Mucosa of descending colon (tissue), 3 donors: Measurements from ENCODE around the gene FAHD1. TPM values are rescaled to one million over a fixed set of nuclear protein-coding genes. Genes with fewer than 3 reads are reported as not detected.

Source experiments
- ATAC-seq: fragments of 200-7000 bp; cut with Tn5 transposase; one replicate; pipeline ENCODE4 v1.9.1; 2020; ENCODE audit warnings: mild to moderate bottlenecking, moderate library complexity
- DNase-seq, 3 donors: peaks; one replicate each; pipeline ENCODE4 v3.0.0-alpha.2; 2020
- H3K36me3 ChIP-seq: fragments of 200-600 bp; one replicate; pipeline ENCODE4 v1.8.0; 2021; ENCODE audit warnings: low read depth, mild to moderate bottlenecking
- H3K4me1 ChIP-seq: fragments of 200-600 bp; one replicate; pipeline ENCODE4 v1.8.0; 2021; ENCODE audit warnings: low read depth, mild to moderate bottlenecking
- H3K4me3 ChIP-seq: fragments of 200-600 bp; one replicate; pipeline ENCODE4 v1.8.0; 2021; ENCODE audit warnings: mild to moderate bottlenecking
- H3K9me3 ChIP-seq: fragments of 200-600 bp; one replicate; pipeline ENCODE4 v1.8.0; 2021; ENCODE audit warnings: mild to moderate bottlenecking
- intact Hi-C, 2 donors: fragments of 100-400 bp; cut with DNase I in 1 of 2; cut with micrococcal nuclease in 1 of 2; formaldehyde crosslinking; loops; one replicate each; pipeline versions ENCODE4 v1.11.0 to v1.11.1; 2022; cut with DNase I, micrococcal nuclease
- long read RNA-seq, 2 donors: library from polyadenylated mRNA; unstranded; transcript quantifications; one replicate each; pipeline ENCODE4 v2.0.0, GENCODE V29; 2019 to 2021
- total RNA-seq, 3 donors: library from RNA; stranded (reverse); fragmentation: NEBNext Ultra II Directional in 2 of 3; extraction: Animal tissue kit (Norgen Biotek cat#: 25700) in 2 of 3; gene quantifications; one replicate each; pipeline versions ENCODE4 v1.2.1 to v1.2.4, GENCODE V29; 2021 to 2023
- TF ChIP-seq, protein P1 (sequence below): fragments of 200-600 bp; IDR thresholded peaks from one replicate; pipeline ENCODE4 v1.8.0; 2022; ENCODE audit warnings: antibody characterized with exemption, mild to moderate bottlenecking
- donor health status: DM: no; HTN: no; CAD: no; lungs with moderate emphysema.
- donor health status: DM: no; HTN: no; CAD: no.
- donor health status: DM: no; HTN: yes; CAD: no.

Gene FAHD1
- 10 to 100 TPM; 31.4 to 59.6 (median 54.6) TPM for total RNA-seq
- long read RNA-seq, donor 1, transcript FAHD1-203 (1 exons, 1,974 nt): major isoform, 55 of 55 reads
- long read RNA-seq, donor 1, partial matches to known transcripts: 0 of 55 reads
- long read RNA-seq, donor 1, other reads (novel, unspliced or antisense): 0 of 55 reads
- long read RNA-seq, donor 2, transcript FAHD1-201 (3 exons, 1,964 nt): minor isoform, 6 of 90 reads
- long read RNA-seq, donor 2, transcript FAHD1-203 (1 exons, 1,974 nt): major isoform, 82 of 90 reads
- long read RNA-seq, donor 2, partial matches to known transcripts: 0 of 90 reads
- long read RNA-seq, donor 2, other reads (novel, unspliced or antisense): 0 of 90 reads

GRCh38 chr16:1826691-1827573, at the start of gene FAHD1, which contains the start of gene HAGH:
Gene FAHD1 (plus strand): TSS chr16:1827206. CDS start chr16:1827239, 33 bp downstream.
Gene HAGH (minus strand): TSS chr16:1826825. CDS start chr16:1826787, 38 bp downstream.
- peak; percentile 94 to 96 (median 94) for DNase-seq
- peak; percentile 85 for ATAC-seq
- peaks cover 5% of the 10 kb centered on the region for H3K36me3 ChIP-seq
- H3K4me3 ChIP-seq: peak within 1 kb of the TSS; percentile 60
- intact Hi-C loops: no loop called here
- H3K4me1 ChIP-seq: peaks cover 35% of the 10 kb centered on the region
- H3K9me3 ChIP-seq: no peaks in the 10 kb centered on the region
- TF ChIP-seq, protein P1, sequence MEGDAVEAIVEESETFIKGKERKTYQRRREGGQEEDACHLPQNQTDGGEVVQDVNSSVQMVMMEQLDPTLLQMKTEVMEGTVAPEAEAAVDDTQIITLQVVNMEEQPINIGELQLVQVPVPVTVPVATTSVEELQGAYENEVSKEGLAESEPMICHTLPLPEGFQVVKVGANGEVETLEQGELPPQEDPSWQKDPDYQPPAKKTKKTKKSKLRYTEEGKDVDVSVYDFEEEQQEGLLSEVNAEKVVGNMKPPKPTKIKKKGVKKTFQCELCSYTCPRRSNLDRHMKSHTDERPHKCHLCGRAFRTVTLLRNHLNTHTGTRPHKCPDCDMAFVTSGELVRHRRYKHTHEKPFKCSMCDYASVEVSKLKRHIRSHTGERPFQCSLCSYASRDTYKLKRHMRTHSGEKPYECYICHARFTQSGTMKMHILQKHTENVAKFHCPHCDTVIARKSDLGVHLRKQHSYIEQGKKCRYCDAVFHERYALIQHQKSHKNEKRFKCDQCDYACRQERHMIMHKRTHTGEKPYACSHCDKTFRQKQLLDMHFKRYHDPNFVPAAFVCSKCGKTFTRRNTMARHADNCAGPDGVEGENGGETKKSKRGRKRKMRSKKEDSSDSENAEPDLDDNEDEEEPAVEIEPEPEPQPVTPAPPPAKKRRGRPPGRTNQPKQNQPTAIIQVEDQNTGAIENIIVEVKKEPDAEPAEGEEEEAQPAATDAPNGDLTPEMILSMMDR: no peak

DNA sequence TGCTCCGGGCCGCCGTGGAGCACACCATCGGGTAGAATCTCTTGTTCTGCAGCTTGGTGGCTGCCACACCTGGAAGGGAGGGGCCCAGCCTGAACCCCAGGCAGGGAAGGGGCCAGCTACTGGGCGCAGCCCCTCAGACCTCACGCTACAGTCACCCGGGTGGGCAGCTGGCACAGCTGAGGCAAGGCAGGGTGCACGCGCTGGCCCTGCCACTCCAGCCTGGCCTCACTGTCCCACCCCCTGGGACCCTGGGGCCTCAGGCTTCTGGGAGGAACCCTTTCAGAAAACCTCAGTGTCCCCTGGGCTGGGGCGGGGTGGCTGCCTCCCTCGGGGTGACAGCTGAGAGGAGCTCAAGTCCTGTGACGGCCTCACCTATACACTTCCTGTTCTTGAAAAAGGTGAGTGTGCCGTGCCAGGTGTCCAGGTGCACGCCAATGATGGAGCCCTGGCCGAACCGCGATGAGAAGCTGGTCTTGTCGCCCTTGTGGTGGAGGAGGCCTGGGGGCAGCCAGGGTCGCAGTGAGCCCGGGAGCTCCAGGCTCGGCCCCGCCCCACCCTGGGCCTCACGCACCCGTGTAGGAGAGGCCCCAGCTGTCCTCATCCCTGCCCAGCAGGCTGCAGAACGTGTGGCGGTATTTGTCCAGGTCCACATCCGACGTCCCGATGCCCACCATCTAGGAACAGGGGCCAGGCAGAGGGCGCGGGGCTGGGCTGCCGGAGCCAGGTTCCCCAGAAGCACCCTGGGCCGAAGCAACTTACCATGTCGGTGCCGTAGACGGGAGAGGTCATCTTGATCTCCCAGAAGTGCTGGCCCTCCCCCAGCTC, 49.4 kb upstream of the FAHD1 start:
- intact Hi-C loops: no loop called here
- Histone ChIP-seq H3K4me3 (no peak overlapping the region), H3K9me3 (no peaks in the 10 kb centered on the region), H3K36me3 (peaks cover 8% of the 10 kb centered on the region), H3K4me1 (peaks cover 25% of the 10 kb centered on the region)
- ATAC-seq (no peak), DNase-seq (peak in 1 of 3 donors; percentile 39)
- TF ChIP-seq, protein P1: no peak

- TF ChIP-seq, protein P1: no peak
- no peak overlapping the region for H3K4me3 ChIP-seq
- ATAC-seq: no peak
- intact Hi-C loops: no loop called here
- H3K36me3 ChIP-seq: peaks cover 9% of the 10 kb centered on the region
- no peaks in the 10 kb centered on the region for H3K9me3 ChIP-seq
- peaks cover 27% of the 10 kb centered on the region for H3K4me1 ChIP-seq
- peak in 1 of 3 donors; percentile 34 for DNase-seq
Observed at GRCh38 chr16:1778200-1779179, 48.5 kb upstream of the FAHD1 start.

DNA sequence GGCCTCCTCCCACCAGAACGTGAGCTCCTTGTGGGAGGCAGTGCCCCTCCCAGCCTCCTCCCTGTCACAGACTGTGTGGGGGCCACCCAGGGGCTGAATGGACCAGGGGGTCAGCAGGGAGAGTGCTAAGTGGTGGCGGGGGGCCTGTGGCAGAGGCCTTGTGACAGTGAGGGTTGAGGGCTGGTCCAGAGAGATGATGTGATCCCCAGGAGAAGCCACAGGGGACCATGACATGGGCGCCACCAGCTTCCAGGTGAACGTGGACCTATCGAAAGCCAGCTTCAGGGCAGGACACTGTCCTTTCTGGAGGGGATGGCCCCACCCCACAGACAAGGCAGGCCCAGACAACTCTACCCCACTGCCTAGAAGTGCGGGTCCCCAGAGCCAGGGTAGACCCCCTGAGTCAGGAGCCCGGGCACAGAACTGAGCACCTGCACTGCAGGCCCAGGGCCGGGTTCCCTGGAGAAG, 47.7 kb upstream of the FAHD1 start:
- TF ChIP-seq, protein P1: no peak

More for the DNA sequence above, 47.7 kb upstream of the FAHD1 start:
- Histone ChIP-seq H3K4me1 (peaks cover 25% of the 10 kb centered on the region), H3K4me3 (no peak overlapping the region), H3K9me3 (no peaks in the 10 kb centered on the region), H3K36me3 (peaks cover 9% of the 10 kb centered on the region)
- intact Hi-C loops: no loop called here
- ATAC-seq (no peak), DNase-seq (no peak)
